ENCODE data around the gene NMT1. TPM values are rescaled to one million over a fixed set of nuclear protein-coding genes. Genes with fewer than 3 reads are reported as not detected.
"Not testable (repeated sequence)": the region's sequence is repeated elsewhere in the genome, so short reads cannot be mapped to it uniquely, and the experiment has no call there.

The NMT1 gene
- polyA plus RNA-seq, 4 donors, result 38.9 to 131 (median 72.0) TPM

GRCh38 chr17:45042346-45043120 lies 18.6 kb upstream of the NMT1 start:
- Histone ChIP-seq H3K4me3 (ENCODE audit: low read depth in 1 of 3, low read length in 3 of 3) (no peak overlapping the region), H3K27me3 (ENCODE audit: control insufficient read depth in 3 of 3, insufficient read depth in 3 of 3, low read length in 3 of 3) (no peaks in the 10 kb centered on the region), H3K4me1 (ENCODE audit: control insufficient read depth in 3 of 3, insufficient read depth in 2 of 3, low read depth in 1 of 3, low read length in 2 of 3) (no peaks in the 10 kb centered on the region), H3K9me3 (ENCODE audit: control insufficient read depth in 2 of 2, insufficient read depth in 1 of 2, low read depth in 1 of 2, low read length in 1 of 2) (no peaks in the 10 kb centered on the region), H3K27ac (ENCODE audit: low read depth in 1 of 3, low read length in 2 of 3) (no peak overlapping the region), H3K36me3 (ENCODE audit: control insufficient read depth in 3 of 3, insufficient read depth in 2 of 3, low read depth in 1 of 3, low read length in 3 of 3) (peaks cover 0 to 33% (median 0%) of the 10 kb centered on the region in 3 donors)
- FAIRE-seq, result no peak
- no peak for DNase-seq
- 67 to 73% (median 67%) methylated on average over 11 of the region's 11 CpGs for WGBS, 3 donors

DNA sequence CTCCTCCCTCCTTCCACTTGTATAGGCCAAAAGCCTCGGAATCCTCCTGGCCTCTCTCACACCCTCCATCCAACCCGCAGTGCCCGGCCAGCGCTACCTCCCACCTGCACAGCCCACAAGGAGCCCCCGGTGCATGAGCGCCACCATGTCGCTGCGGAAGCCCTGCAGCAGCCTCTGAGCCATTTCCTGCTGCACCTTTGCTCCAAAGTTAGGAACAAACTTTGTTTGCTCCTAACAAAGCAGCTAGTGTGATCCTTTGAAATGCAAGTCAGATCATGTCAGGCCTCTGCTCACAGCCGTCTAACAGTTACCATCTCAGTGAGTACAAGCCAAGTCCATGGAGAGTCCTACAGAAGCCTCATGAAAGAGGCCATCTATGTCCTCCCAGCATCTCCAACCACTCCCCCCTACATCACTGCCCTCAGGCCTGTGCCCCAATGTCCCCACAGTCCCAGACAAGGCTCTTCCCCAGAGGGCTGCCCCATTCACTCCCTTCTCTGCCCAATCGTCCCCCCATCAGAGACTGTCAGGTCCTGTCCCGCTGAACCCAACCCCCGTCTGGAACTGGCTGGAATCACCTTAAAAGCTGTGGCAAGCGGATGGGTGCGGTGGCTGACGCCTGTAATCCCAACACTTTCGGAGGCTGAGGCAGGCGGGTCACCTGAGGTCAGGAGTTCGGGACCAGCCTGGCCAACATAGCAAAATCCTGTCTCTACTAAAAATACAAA lies 17.1 kb upstream of the NMT1 start:
- H3K4me1 ChIP-seq (ENCODE audit: control insufficient read depth in 3 of 3, insufficient read depth in 2 of 3, low read depth in 1 of 3, low read length in 2 of 3), result no peaks in the 10 kb centered on the region
- H3K27me3 ChIP-seq (ENCODE audit: control insufficient read depth in 3 of 3, insufficient read depth in 3 of 3, low read length in 3 of 3), result no peaks in the 10 kb centered on the region
- 89 to 90% (median 89%) methylated on average over 18 of the region's 18 CpGs for WGBS, 3 donors
- no peak overlapping the region for H3K4me3 ChIP-seq (ENCODE audit: low read depth in 1 of 3, low read length in 3 of 3)
- H3K36me3 ChIP-seq (ENCODE audit: control insufficient read depth in 3 of 3, insufficient read depth in 2 of 3, low read depth in 1 of 3, low read length in 3 of 3), result peaks cover 0 to 32% (median 0%) of the 10 kb centered on the region in 3 donors
- no peak overlapping the region for H3K27ac ChIP-seq (ENCODE audit: low read depth in 1 of 3, low read length in 2 of 3)
- no peaks in the 10 kb centered on the region for H3K9me3 ChIP-seq (ENCODE audit: control insufficient read depth in 2 of 2, insufficient read depth in 1 of 2, low read depth in 1 of 2, low read length in 1 of 2)
- FAIRE-seq (no peak), DNase-seq (no peak)

DNA sequence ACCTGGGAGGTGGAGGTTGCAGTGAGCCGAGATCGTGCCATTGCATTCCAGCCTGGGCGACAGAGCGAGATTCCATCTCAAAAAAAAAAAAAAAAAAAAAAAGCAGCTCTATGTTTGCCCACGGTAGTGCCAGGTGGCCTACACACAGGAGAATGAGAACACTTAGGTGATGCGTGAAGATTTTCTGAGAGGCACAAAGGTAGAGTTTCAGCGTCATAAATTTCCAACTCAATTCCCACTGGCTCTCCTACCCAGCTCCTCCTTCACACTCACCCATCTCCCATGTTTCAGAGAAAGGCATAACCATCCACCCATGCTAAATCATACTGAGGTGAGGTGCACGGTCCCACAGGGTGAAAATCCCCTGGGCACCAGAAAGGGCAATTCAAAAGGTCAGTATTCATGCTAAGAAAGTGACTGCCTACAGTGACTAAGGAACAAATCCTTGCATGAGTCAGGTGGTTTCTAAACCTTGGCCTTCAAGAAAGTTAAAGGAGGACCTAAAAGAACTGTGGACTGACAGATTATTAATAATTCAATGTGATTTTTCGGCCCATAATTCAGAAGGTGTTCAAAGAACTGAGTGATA lies 14.5 kb upstream of the NMT1 start:
- Histone ChIP-seq H3K27me3 (ENCODE audit: control insufficient read depth in 3 of 3, insufficient read depth in 3 of 3, low read length in 3 of 3) (no peaks in the 10 kb centered on the region), H3K27ac (ENCODE audit: low read depth in 1 of 3, low read length in 2 of 3) (no peak overlapping the region), H3K4me3 (ENCODE audit: low read depth in 1 of 3, low read length in 3 of 3) (no peak overlapping the region), H3K9me3 (ENCODE audit: control insufficient read depth in 2 of 2, insufficient read depth in 1 of 2, low read depth in 1 of 2, low read length in 1 of 2) (no peaks in the 10 kb centered on the region), H3K4me1 (ENCODE audit: control insufficient read depth in 3 of 3, insufficient read depth in 2 of 3, low read depth in 1 of 3, low read length in 2 of 3) (peaks cover 3 to 11% (median 3%) of the 10 kb centered on the region in 3 donors), H3K36me3 (ENCODE audit: control insufficient read depth in 3 of 3, insufficient read depth in 2 of 3, low read depth in 1 of 3, low read length in 3 of 3) (peaks cover 0 to 20% (median 0%) of the 10 kb centered on the region in 3 donors)
- DNase-seq, result no peak
- 87 to 93% (median 89%) methylated on average over 7 to 9 of the region's 9 CpGs for WGBS, 3 donors
- FAIRE-seq, result no peak

DNA sequence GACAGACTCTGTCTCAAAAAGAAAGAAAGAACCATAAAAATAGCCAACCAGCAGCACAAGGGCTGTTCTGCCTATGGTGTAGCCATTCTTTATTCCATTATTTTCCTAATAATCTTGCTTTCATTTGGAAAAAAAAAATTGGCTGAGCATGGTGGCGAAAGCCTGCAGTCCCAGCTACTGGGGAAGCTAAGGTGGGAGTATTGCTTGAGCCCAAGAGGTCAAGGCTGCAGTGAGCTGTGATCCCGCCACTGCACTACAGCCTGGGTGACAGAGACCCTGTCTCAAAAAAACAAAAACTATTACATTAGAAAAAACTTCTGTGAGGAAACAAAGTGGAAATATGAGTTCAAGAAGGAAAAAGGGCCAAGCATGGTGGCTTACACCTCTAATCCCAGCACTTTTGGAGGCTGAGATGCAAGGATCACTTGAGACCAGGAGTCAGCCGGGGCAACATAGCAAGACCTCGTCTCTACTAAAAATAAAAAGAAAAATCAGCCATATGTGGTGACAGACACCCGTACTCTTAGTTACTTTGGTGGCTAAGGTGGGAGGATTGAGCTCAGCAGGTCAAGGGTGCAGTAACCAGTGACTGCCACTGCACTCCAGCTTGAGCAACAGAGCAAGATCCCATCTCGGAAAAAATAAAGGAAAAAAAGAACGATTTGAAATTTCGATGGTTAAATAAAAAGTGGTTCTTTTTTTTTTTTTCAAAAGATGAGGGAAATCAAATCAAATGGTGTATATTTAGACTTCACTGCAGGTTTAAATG lies 12.1 kb upstream of the NMT1 start:
- peaks cover 3 to 14% (median 3%) of the 10 kb centered on the region in 3 donors for H3K4me1 ChIP-seq (ENCODE audit: control insufficient read depth in 3 of 3, insufficient read depth in 2 of 3, low read depth in 1 of 3, low read length in 2 of 3)
- H3K27me3 ChIP-seq (ENCODE audit: control insufficient read depth in 3 of 3, insufficient read depth in 3 of 3, low read length in 3 of 3), result no peaks in the 10 kb centered on the region
- DNase-seq, result no peak
- H3K4me3 ChIP-seq (ENCODE audit: low read depth in 1 of 3, low read length in 3 of 3), result no peak overlapping the region
- no peaks in the 10 kb centered on the region for H3K9me3 ChIP-seq (ENCODE audit: control insufficient read depth in 2 of 2, insufficient read depth in 1 of 2, low read depth in 1 of 2, low read length in 1 of 2)
- WGBS, 3 donors, result 90 to 93% (median 90%) methylated on average over 8 of the region's 8 CpGs
- no peak for FAIRE-seq
- no peak overlapping the region for H3K27ac ChIP-seq (ENCODE audit: low read depth in 1 of 3, low read length in 2 of 3)
- H3K36me3 ChIP-seq (ENCODE audit: control insufficient read depth in 3 of 3, insufficient read depth in 2 of 3, low read depth in 1 of 3, low read length in 3 of 3), result peaks cover 0 to 11% (median 0%) of the 10 kb centered on the region in 3 donors

DNA sequence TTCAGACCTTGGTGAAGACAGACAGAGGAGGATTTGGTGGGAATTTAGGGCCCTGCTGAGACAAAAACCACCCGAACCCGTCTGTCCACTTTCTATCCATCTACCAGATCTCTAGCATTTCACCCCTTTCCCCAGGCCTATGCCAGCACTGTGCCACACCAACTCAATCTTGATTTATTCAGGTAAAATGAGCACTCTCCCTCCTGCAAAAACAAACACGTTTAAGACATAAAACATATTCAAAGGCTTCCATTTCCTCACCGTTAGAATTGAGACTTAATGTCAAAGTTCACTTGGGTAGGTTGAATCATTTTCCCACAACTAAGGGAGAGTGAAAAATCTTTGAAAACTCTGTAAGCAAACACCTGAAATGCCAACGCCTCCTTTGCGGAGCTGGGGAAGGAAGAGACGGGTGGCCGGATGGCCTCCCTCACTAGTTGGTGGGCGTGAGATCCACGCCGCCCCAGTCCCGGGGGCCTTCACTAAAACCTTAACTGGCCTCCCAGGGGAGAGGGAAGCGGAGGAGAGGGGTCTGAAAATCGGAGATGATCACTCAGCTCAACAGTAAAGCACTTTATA lies 10.5 kb upstream of the NMT1 start:
- peak overlapping the region; percentile 56 to 82 (median 60) for H3K4me3 ChIP-seq (ENCODE audit: low read depth in 1 of 3, low read length in 3 of 3)
- peaks cover 3 to 14% (median 3%) of the 10 kb centered on the region in 3 donors for H3K4me1 ChIP-seq (ENCODE audit: control insufficient read depth in 3 of 3, insufficient read depth in 2 of 3, low read depth in 1 of 3, low read length in 2 of 3)
- H3K27me3 ChIP-seq (ENCODE audit: control insufficient read depth in 3 of 3, insufficient read depth in 3 of 3, low read length in 3 of 3), result no peaks in the 10 kb centered on the region
- H3K9me3 ChIP-seq (ENCODE audit: control insufficient read depth in 2 of 2, insufficient read depth in 1 of 2, low read depth in 1 of 2, low read length in 1 of 2), result no peaks in the 10 kb centered on the region
- DNase-seq, result peak; percentile 54 to 65
- H3K36me3 ChIP-seq (ENCODE audit: control insufficient read depth in 3 of 3, insufficient read depth in 2 of 3, low read depth in 1 of 3, low read length in 3 of 3), result peaks cover 0 to 14% (median 0%) of the 10 kb centered on the region in 3 donors
- peak overlapping the region; percentile 94 to 99 (median 96) for H3K27ac ChIP-seq (ENCODE audit: low read depth in 1 of 3, low read length in 2 of 3)
- WGBS, 3 donors, result 1 to 3% (median 1%) methylated on average over 14 of the region's 14 CpGs
- no peak for FAIRE-seq

- FAIRE-seq, result no peak
- no peaks in the 10 kb centered on the region for H3K9me3 ChIP-seq (ENCODE audit: control insufficient read depth in 2 of 2, insufficient read depth in 1 of 2, low read depth in 1 of 2, low read length in 1 of 2)
- peak within 1 kb of the TSS; percentile 56 to 82 (median 69) for H3K4me3 ChIP-seq (ENCODE audit: low read depth in 1 of 3, low read length in 3 of 3)
- peak within 1 kb of the TSS; percentile 94 to 99 (median 96) for H3K27ac ChIP-seq (ENCODE audit: low read depth in 1 of 3, low read length in 2 of 3)
- H3K4me1 ChIP-seq (ENCODE audit: control insufficient read depth in 3 of 3, insufficient read depth in 2 of 3, low read depth in 1 of 3, low read length in 2 of 3), result peaks cover 3 to 14% (median 3%) of the 10 kb centered on the region in 3 donors
- WGBS, 3 donors, result 0 to 1% (median 0%) methylated on average over 26 to 56 of the region's 56 CpGs
- no peaks in the 10 kb centered on the region for H3K27me3 ChIP-seq (ENCODE audit: control insufficient read depth in 3 of 3, insufficient read depth in 3 of 3, low read length in 3 of 3)
- DNase-seq, result peak; percentile 95 to 97
- peaks cover 0 to 17% (median 0%) of the 10 kb centered on the region in 3 donors for H3K36me3 ChIP-seq (ENCODE audit: control insufficient read depth in 3 of 3, insufficient read depth in 2 of 3, low read depth in 1 of 3, low read length in 3 of 3)
Measured at GRCh38 chr17:45051060-45051719, 9.9 kb upstream of the NMT1 start, which contains the start of gene DCAKD. DCAKD (minus strand) TSS chr17:45051632; CDS start chr17:45034885, 16,747 bp downstream.

DNA sequence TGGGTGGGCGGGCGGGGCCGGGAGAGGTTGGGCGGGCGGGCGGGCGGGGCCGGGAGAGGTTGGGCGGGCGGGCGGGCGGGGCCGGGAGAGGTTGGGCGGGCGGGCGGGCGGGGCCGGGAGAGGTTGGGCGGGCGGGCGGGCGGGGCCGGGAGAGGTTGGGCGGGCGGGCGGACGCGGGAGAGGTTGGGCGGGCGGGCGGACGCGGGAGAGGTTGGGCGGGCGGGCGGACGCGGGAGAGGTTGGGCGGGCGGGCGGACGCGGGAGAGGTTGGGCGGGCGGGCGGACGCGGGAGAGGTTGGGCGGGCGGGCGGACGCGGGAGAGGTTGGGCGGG lies 9.4 kb upstream of the NMT1 start:
- not testable (repeated sequence) for H3K27me3 ChIP-seq (ENCODE audit: control insufficient read depth in 3 of 3, insufficient read depth in 3 of 3, low read length in 3 of 3); FAIRE-seq; DNase-seq; H3K9me3 ChIP-seq (ENCODE audit: control insufficient read depth in 2 of 2, insufficient read depth in 1 of 2, low read depth in 1 of 2, low read length in 1 of 2)
- H3K4me3 ChIP-seq (ENCODE audit: low read depth in 1 of 3, low read length in 3 of 3), result peak overlapping the region; percentile 38 to 69 (median 68)
- H3K4me1 ChIP-seq (ENCODE audit: control insufficient read depth in 3 of 3, insufficient read depth in 2 of 3, low read depth in 1 of 3, low read length in 2 of 3), result peaks cover 3 to 14% (median 3%) of the 10 kb centered on the region in 3 donors
- peak overlapping the region in 1 of 3 donors; percentile 83 for H3K27ac ChIP-seq (ENCODE audit: low read depth in 1 of 3, low read length in 2 of 3)
- H3K36me3 ChIP-seq (ENCODE audit: control insufficient read depth in 3 of 3, insufficient read depth in 2 of 3, low read depth in 1 of 3, low read length in 3 of 3), result peaks cover 0 to 17% (median 0%) of the 10 kb centered on the region in 3 donors
- 0% methylated on average over 4 of the region's 54 CpGs; no CpG with 5 or more reads in 2 of the 3 donors for WGBS, 3 donors
